Central memory CD8-positive, alpha-beta T cell (primary cell): ENCODE results near the gene ACTG1.

ENCODE experiments used
- ATAC-seq: fragments of 150-1000 bp; cut with Tn5 transposase; replicated peaks from 2 replicates; pipeline ENCODE4 v1.10.0; 2022; ENCODE audit warnings: mild to moderate bottlenecking, moderate FRiP score, moderate number of reproducible peaks; ENCODE audit not compliant: poor library complexity, severe bottlenecking; ENCODE audit errors: extremely low read depth
- DNase-seq, 2 donors: peaks; one replicate each; pipeline ENCODE4 v3.0.0; 2021; ENCODE audit warnings: low spot score in 2 of 2
- H3K27ac Mint-ChIP-seq: one replicate; pipeline ENCODE4 v1.8.0; 2022; ENCODE audit warnings: low read depth, mild to moderate bottlenecking, moderate library complexity, mixed read lengths
- H3K27me3 Mint-ChIP-seq: one replicate; pipeline ENCODE4 v1.8.0; 2022; ENCODE audit warnings: mixed read lengths
- H3K36me3 Mint-ChIP-seq: one replicate; pipeline ENCODE4 v1.8.0; 2022; ENCODE audit warnings: mild to moderate bottlenecking, moderate library complexity, mixed read lengths; ENCODE audit not compliant: insufficient read depth
- H3K4me1 Mint-ChIP-seq: one replicate; pipeline ENCODE4 v1.8.0; 2022; ENCODE audit warnings: mixed read lengths
- H3K4me3 Mint-ChIP-seq: one replicate; pipeline ENCODE4 v1.8.0; 2022; ENCODE audit warnings: mild to moderate bottlenecking, moderate library complexity, mixed read lengths
- H3K9me3 Mint-ChIP-seq: one replicate; pipeline ENCODE4 v1.8.0; 2022; ENCODE audit warnings: mixed read lengths

ACTG1 gene

DNA sequence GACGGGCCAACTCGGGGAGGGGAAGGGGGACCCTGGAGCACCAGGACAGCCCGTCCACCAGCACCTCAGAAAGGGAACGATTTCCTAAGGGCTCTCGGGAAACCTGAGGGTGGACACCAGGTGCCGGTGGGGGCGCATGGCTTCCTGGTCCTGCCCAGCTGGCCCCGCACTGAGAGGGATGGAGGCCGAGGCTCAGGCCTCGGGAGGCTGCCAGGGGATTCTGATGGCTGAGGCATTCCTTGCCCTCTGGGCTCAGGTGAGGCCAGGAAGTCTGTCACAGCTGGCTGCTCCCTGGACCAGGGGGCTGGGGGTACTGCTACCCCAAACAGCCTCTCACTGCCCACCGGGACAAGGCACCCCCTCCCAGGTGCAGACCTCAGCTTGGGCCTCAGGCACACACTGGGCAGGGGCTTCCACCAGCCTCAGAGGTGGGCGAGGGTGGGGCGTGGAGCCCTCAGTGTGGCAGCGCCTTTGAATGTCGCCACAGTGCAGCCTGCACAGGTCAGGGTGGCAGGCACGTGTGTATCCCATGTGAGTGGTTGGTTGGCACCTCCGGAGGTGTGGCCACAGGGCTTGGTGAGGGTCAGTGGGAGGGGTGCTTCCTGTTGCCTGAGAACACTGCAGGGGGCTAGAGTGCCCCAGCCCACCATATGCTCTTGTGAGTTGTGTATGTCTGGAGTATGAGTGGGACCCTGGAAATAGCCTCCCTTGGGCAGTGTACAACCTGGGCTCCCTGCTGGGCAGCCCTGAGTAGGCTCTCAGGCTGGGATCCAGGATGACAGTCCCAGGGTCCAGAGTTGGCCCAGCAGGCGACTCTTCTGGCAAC, 11.7 kb upstream of the ACTG1 start:
- DNase-seq (no peak), ATAC-seq (no peak)
- H3K4me3 Mint-ChIP-seq: no peak overlapping the region
- no peak overlapping the region for H3K27ac Mint-ChIP-seq
- no peaks in the 10 kb centered on the region for H3K9me3 Mint-ChIP-seq
- peaks cover 6% of the 10 kb centered on the region for H3K36me3 Mint-ChIP-seq
- H3K27me3 Mint-ChIP-seq: peaks cover 11% of the 10 kb centered on the region
- no peaks in the 10 kb centered on the region for H3K4me1 Mint-ChIP-seq

DNA sequence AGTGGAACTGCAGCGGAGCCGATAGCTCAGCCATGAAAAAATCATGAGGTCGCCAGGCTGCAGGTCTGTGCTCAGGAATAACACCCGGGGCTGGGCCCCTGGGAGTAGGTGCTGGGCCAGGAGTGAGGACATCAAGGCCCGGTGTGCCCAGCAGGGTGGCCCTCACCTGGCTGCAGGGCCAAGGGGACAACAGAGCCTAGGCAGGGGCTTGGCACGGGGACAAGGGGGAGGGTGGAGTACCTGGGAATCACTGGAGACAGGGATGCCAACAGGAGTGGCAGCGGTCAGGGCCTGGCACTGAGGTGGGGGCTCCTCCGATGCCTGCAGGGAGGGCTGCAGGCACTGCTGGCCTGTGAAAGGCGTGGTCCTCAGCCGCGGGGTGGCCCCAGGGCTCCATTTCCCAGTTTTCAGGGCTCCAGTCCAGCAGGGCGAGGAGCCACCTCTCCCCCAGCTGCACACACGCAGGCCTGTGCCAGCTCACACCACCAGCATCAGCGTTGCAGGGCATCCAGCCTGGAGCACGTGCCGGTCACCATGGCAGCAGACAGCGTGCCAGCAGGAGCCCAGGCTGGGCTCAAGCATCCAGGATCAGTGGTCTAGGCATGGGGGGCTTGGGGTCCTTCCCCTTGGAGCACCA, 10.9 kb upstream of the ACTG1 start:
- Mint-ChIP-seq H3K27ac (no peak overlapping the region), H3K36me3 (peaks cover 6% of the 10 kb centered on the region), H3K27me3 (peaks cover 11% of the 10 kb centered on the region), H3K4me3 (no peak overlapping the region), H3K4me1 (no peaks in the 10 kb centered on the region), H3K9me3 (no peaks in the 10 kb centered on the region)
- ATAC-seq (no peak), DNase-seq (no peak)

DNA sequence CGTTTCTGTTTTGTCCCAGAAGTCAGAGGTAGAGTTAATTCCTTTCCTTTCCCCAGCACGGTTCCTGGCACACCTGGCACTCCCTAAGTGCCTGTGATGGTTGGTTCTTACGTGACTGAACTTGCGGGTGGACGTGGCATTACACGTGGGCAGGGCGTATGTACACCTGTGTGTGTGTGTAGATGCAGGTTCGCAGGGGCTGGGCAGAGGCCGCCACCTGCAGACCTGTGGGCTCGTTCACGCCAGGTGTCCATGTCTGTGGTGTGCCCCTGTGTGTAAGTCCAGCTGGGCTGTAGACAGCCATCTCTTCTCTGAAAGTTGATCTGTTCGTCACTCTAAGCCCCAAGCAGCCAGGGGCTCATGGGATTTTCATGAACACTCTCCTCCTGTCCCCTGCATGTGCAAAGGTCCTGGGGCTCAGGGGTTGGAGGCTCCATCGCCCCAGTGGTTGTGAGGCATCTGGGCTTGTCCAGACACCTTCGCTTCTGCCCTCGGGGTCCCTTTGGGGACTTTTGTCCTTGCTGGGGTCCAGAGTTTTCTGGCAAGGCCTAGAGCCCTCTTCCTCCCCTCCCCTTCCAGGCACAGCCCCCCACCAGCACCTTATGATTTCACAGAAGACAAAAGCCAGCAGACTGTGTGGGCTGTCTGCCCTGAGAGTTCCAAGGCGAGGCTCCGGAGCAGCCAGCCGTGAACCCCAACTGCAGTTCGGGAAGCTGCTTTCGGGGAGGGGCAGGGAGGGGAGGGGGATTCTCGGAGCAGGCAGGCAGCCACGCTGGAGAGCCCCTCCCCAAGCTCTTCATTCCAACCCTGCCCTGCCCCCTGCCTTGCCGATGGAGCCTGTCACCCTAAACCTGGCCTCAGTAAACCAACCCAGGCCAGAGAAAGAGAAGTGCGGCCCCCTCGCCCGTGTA, 10.1 kb upstream of the ACTG1 start:
- H3K36me3 Mint-ChIP-seq: peaks cover 6% of the 10 kb centered on the region
- H3K4me1 Mint-ChIP-seq: peaks cover 7% of the 10 kb centered on the region
- H3K27ac Mint-ChIP-seq: no peak overlapping the region
- H3K9me3 Mint-ChIP-seq: no peaks in the 10 kb centered on the region
- ATAC-seq (no peak), DNase-seq (no peak)
- peaks cover 11% of the 10 kb centered on the region for H3K27me3 Mint-ChIP-seq
- no peak overlapping the region for H3K4me3 Mint-ChIP-seq

DNA sequence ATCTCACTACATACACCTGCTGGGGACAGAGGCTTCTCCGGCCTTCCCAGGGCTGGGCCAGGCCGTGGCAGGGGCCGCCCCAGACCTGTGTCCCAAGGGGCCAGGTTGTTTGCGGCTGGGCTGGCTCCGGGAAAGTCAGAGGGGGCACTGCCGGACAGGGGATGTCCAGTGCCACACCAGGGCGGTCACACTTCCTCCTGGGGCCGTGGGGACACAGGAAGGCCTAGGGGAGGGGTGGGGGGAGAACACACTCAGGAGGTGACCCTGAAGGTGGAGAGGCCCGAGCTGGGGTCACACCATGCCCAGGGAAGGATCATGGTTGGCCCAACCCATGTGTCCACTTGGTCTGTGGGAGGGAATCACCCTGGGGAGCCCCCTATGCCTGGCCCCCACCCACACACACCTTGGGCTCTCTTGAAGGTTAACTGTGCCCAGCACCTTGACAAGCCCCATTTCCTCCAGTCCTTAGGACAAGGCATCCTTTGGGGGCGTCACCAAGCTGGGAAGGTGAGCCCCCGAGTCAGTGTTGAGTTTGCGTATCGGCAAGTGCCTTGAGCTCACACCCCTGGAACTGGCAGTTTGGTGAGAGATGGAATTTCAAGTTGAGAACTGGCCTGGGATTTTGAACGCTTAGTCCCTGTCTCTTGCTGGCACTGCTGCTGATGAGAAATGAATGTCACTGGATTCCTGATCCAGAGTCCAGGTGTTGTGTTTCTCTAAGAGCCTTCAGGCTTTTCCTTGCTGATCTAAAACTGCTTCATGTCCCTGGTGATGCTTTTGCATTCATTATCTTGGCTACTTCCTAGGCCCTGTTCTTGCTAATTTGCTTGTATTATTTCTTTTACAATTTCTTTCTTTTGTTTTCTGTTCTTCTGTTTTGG, 7.7 kb upstream of the ACTG1 start:
- Mint-ChIP-seq H3K4me3 (peak overlapping the region; percentile 40), H3K36me3 (peaks cover 8% of the 10 kb centered on the region), H3K27me3 (peaks cover 11% of the 10 kb centered on the region), H3K4me1 (peaks cover 24% of the 10 kb centered on the region), H3K9me3 (no peaks in the 10 kb centered on the region), H3K27ac (peak overlapping the region; percentile 42)
- DNase-seq: no peak
- no peak for ATAC-seq

DNA sequence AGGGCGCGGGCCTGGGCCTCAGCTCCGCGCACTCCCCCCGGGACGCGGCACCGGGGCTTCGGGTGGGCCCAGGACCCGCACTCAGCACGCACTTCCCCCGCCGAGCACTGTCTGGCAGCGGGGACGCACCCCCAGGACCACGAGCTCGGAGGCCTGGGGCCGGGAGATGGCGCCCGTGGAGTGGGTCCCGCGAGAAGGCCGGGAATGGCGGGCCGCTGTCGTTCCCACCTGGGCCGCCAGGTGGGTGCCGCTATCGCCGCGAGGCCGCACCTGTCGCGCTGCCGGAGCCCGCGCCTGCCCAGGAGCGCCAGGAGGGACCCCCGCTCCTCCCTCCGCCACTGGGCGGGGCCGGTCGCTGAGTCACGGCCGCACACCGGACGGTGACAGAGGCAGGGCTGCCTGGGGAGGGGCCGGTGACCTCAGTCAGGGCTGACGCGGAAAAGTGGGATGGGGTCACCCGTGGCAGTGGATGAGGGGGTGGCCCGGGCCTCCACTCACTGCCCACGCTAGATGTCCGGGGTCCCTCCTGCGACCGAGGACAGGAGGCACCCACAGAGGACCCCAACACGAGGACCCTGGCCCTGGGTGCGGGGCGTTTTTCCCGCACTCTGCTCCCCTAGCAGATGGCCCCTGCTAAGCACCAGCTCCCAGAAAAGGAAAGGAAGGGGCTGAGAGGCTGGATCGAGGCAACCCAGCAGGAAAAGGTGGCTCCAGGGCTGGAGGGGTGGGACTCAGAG, 6.9 kb upstream of the ACTG1 start:
- H3K4me3 Mint-ChIP-seq: peak overlapping the region; percentile 9
- peak in 1 of 2 donors; percentile 42 for DNase-seq

DNA sequence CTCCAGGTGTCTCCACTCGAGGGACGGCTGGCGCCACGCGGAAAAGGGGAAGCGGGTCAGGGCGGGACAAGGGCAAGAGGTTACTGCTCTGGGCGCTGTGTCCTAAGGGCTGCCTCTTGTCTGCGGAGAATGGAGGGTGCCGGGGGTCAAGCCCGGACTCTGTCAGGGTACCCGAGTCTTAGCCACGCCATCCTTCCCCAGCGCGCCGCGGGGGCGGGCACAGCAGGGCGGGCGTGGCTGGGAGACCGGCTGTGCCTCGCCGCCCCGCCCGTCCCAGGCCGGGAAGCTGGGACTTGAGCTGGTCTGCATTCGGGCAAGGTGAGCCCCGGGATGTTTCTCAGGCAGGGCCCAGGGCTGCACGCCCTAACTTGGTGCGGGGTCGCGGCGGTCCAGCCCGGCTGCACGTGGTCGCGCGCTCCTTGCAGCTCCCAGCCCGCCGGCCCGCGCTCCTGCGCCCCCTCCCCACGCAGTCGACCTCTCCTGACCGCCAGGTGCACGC, 6.2 kb upstream of the ACTG1 start:
- Mint-ChIP-seq H3K27me3 (peaks cover 11% of the 10 kb centered on the region), H3K36me3 (peaks cover 9% of the 10 kb centered on the region), H3K4me3 (no peak overlapping the region), H3K4me1 (peaks cover 26% of the 10 kb centered on the region), H3K27ac (no peak overlapping the region), H3K9me3 (no peaks in the 10 kb centered on the region)
- no peak for DNase-seq
- peak; percentile 6 for ATAC-seq

More for the DNA sequence above, 6.9 kb upstream of the ACTG1 start:
- Mint-ChIP-seq H3K27ac (no peak overlapping the region), H3K9me3 (no peaks in the 10 kb centered on the region), H3K36me3 (peaks cover 7% of the 10 kb centered on the region), H3K27me3 (peaks cover 11% of the 10 kb centered on the region), H3K4me1 (peaks cover 26% of the 10 kb centered on the region)
- ATAC-seq: peak; percentile 58

DNA sequence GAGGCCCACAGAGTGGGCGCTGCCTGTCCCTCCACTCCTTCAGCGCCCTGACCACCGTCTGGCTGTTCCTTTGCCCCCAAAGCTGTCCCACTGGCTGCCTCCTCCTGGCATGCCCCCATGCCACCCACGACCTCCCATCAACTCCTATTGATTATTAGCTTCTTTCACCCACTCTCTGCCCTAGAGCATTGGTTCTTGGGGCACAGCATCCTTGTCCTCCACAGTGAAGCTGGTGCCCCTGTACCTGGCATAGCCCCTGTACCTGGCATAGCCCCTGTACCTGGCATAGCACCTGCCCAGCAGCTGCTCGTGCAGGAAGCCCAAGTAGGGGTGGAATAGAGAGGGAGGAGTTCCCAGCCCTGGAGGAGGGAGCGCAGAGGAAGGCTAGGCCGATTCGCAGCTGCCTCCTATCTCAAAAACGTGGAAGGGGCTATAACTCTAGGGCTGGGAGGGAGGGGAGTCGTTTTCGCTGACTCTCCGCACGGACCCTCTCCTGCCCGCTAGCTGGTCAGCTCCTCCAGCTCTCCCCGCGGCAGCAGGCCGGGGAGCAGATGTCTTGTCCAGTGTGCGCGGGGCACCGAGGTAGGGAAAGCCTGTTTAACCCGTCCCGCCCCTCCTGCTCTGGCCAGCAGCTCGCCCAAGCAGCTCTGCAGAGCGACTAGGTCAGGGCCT, 5.7 kb upstream of the ACTG1 start:
- no peaks in the 10 kb centered on the region for H3K9me3 Mint-ChIP-seq
- ATAC-seq: no peak
- H3K36me3 Mint-ChIP-seq: peaks cover 15% of the 10 kb centered on the region
- H3K4me1 Mint-ChIP-seq: peaks cover 26% of the 10 kb centered on the region
- DNase-seq: no peak
- peak overlapping the region; percentile 51 for H3K4me3 Mint-ChIP-seq
- H3K27me3 Mint-ChIP-seq: peaks cover 10% of the 10 kb centered on the region
- H3K27ac Mint-ChIP-seq: no peak overlapping the region

DNA sequence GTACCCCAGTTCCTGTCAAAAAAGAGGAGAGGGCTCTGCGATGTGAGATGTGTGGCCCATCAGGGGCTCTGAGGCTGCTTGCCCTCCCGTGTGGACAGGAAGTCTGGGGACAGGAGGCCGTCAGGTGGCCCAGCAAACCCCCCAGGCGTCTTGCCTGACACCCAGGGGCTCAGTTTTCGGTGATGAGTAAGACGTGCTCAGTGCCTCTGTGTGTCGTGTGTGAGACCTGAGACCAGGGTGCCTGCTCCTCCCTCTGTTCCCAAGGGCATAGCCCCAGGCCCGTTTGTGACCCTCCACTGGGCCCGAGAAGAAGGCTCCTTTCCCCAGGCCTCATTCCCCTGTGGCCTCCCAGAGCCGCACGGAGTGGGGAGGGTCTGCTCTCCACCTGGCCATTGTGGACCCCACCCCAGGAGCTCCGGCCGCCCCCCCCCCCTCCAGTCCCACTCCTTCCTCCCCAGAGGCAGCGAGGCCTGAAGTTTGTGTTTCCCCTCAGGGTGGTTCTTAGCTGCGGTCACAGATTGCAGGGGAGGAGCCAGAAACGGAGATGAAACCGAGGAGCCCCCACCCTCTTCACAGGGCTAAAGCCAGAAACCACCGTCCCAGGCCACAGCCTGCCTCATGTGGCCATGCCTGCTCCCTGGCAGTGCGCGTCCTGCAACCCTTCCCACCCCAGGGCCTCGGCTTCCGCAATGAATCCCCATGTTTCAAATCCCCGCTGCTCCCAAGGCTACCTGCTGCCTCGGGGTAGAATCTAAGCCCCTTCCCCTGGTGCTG, 4.9 kb upstream of the ACTG1 start:
- Mint-ChIP-seq H3K27me3 (peaks cover 3% of the 10 kb centered on the region), H3K36me3 (peaks cover 18% of the 10 kb centered on the region), H3K4me1 (peaks cover 26% of the 10 kb centered on the region), H3K4me3 (peak overlapping the region; percentile 51), H3K27ac (no peak overlapping the region), H3K9me3 (no peaks in the 10 kb centered on the region)
- DNase-seq (no peak), ATAC-seq (no peak)

DNA sequence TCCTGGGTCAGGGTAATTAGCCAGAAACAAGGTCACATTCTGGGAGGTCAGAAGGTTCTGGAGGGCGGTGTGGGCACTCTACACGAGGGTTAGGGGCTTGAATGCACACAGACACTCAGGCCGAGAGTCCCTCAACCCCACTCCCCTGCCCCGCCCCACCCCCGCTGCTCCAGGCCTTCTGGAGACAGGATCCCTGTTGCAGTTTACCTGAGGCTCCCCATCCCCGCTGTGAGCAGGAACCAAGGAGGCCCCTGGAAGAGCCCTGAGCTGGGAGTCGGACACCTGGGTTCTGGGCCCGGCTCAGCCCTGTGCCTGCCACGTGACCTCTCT, 4.4 kb upstream of the ACTG1 start:
- no peaks in the 10 kb centered on the region for H3K27me3 Mint-ChIP-seq
- no peak overlapping the region for H3K27ac Mint-ChIP-seq
- peak overlapping the region; percentile 85 for H3K4me3 Mint-ChIP-seq
- no peaks in the 10 kb centered on the region for H3K9me3 Mint-ChIP-seq
- no peak for DNase-seq
- peaks cover 23% of the 10 kb centered on the region for H3K36me3 Mint-ChIP-seq
- peaks cover 28% of the 10 kb centered on the region for H3K4me1 Mint-ChIP-seq
- ATAC-seq: no peak

DNA sequence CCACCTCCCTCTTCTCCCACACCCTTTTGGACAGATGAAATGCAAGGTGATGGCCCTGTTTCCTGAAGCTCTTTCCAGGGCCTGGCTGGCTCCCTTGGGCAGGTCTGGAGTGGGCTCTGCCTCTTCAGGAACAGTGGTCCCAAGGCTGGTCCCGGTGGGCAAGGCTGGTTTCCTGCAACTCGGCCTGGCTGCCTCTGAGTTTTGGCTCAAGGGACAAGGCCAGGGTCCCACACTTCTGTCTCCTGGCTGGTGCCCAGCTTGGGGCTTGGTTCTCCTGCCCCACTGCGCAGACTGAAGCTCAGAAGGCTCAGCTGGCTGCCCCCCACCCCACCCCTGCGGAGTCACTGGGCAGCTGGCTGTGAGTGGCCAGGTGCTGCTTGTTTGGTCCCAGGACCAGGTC, 3.8 kb upstream of the ACTG1 start:
- H3K27me3 Mint-ChIP-seq: no peaks in the 10 kb centered on the region
- no peak for DNase-seq
- no peak for ATAC-seq
- peaks cover 28% of the 10 kb centered on the region for H3K36me3 Mint-ChIP-seq
- H3K4me3 Mint-ChIP-seq: peak overlapping the region; percentile 85
- no peak overlapping the region for H3K27ac Mint-ChIP-seq
- H3K4me1 Mint-ChIP-seq: peaks cover 33% of the 10 kb centered on the region
- no peaks in the 10 kb centered on the region for H3K9me3 Mint-ChIP-seq
